Retinal pigment epithelial cell (primary cell): ENCODE results near the gene TOR1AIP2.

Experiments used
- DNase-seq: peaks from one replicate; pipeline ENCODE4 v3.0.0-alpha.2; 2010; ENCODE audit warnings: low read depth
- H3K4me3 ChIP-seq: 2 replicates; pipeline ENCODE4 v1.5.1; 2011; ENCODE audit warnings: mild to moderate bottlenecking, low read length, control low read depth, moderate library complexity
- TF ChIP-seq, protein P1 (sequence below): conservative IDR thresholded peaks from 2 replicates; pipeline ENCODE4 v1.5.1; 2011; ENCODE audit warnings: low read depth, low read length, control low read depth, inconsistent platforms

TOR1AIP2 gene

DNA sequence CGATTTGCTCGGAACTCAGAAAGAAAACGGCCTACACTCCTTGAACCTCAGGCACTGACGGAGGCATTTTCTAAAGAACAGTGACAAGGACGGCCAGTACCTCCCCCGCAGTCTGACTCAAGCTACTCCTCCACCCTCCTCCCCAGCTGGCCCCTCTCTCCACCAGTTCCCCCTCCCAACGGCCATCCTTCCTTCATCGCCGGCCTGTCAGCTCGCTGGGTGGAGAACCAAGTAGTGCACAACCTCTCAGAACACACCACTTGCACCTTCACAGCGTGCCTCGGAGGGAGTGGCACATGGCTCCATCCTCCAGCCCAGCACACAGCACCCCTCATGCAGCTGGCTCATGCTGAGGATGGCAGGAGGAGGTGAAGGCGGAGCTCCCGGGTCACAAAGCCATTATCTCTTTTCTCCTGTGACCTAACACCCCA lies 58.8 kb downstream of the TOR1AIP2 start:
- no peak for DNase-seq
- TF ChIP-seq, protein P1, sequence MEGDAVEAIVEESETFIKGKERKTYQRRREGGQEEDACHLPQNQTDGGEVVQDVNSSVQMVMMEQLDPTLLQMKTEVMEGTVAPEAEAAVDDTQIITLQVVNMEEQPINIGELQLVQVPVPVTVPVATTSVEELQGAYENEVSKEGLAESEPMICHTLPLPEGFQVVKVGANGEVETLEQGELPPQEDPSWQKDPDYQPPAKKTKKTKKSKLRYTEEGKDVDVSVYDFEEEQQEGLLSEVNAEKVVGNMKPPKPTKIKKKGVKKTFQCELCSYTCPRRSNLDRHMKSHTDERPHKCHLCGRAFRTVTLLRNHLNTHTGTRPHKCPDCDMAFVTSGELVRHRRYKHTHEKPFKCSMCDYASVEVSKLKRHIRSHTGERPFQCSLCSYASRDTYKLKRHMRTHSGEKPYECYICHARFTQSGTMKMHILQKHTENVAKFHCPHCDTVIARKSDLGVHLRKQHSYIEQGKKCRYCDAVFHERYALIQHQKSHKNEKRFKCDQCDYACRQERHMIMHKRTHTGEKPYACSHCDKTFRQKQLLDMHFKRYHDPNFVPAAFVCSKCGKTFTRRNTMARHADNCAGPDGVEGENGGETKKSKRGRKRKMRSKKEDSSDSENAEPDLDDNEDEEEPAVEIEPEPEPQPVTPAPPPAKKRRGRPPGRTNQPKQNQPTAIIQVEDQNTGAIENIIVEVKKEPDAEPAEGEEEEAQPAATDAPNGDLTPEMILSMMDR, result no peak
- no peak overlapping the region for H3K4me3 ChIP-seq

DNA sequence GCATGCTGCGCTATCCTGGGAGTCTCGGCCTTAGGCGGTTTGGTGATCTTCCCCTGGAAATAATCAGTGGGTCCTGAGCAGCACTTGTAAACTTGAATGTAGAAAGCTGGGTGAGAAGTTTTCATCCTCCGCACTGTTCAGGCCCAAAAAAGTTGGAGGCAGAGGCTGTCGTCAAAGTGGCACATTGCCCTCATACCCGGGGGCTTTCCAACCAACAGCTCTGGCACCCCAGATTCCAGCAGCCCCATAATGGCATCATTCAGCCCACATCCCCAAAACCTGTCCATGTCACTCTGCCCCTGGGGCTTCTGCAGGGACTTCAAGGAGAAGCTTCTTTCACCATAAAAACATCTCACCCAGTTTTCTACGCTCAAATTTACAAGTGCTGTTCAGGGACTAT lies 59.3 kb downstream of the TOR1AIP2 start:
- DNase-seq, result no peak
- H3K4me3 ChIP-seq, result no peak overlapping the region
- TF ChIP-seq, protein P1, result no peak

DNA sequence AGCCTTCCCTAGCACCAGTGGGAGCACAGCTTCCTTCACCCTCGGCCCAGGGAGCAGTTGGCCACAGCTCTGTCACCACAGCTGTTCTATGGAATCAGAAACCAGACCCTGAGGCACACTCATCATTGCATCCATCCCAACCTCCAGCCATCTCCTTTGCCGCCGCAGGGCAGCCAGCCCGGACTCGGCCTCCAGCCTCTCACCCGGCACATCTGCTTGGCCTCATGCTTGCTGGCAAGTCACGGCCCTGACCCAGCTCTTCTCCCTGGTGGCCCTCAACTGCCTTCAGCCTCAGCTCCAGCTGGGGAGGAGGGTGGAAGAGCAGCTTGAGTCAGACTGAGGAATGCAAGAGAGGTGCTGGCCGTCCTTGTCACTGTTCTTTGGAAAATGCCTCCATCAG lies 59.8 kb downstream of the TOR1AIP2 start:
- no peak for DNase-seq
- TF ChIP-seq, protein P1, result no peak
- no peak overlapping the region for H3K4me3 ChIP-seq

DNA sequence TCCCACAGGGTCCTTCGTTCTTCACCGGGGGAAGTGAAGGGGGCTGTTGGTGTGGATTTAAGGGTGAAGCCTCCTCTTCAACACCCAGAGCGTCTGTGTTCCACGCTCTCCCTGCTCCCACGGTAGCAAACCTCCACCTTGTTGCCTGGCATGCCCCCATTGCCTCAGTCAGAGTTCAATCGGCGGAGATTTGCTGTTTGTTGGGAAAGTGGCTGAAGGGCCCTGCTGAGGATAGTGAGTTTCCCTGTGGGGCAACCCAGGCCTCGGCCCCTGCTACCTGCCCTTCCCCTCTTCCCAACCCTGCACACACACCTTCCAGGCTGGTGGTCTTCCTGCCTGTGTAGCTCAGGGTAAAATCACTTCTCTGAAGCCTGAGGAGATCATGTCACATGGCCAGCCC lies 60.5 kb downstream of the TOR1AIP2 start:
- no peak overlapping the region for H3K4me3 ChIP-seq
- DNase-seq, result no peak
- TF ChIP-seq, protein P1, result no peak

DNA sequence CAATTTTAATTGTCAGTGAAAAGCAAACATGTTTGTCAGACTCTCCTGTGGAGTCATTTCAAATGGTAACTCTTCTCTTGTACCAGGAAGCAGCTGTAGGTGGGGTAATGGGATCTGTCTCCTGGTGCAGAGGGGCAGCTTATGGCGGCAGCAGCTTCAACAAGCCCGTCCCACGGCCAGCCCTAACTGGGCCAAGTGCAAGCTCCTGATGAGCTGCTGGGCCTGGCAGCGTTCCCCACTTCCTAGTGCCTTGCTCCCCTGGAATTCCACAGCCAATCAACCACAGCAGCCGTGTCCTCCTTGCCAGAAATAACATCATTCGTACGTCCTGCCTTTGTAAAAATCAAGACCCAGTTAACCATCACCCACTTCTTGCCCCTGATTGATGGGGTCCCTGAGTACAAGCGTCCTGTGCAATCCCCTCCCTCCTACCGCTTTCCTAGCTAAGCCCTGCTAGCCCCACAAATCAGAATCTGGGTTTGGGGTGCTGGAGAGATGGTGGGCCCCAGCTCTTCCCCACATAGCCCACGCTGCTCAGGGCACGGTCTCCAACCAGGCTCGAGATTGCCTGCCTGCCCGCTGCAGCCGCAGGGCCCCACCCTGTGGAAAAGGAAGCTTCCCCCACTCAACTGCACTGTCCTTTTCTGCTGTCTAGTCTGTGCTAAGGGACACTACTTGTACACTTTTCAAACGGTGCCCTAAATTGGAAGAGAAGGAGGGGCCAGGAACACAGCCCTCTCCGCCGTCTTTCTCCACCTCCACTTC lies 61.2 kb downstream of the TOR1AIP2 start:
- TF ChIP-seq, protein P1, result no peak
- no peak overlapping the region for H3K4me3 ChIP-seq
- no peak for DNase-seq

DNA sequence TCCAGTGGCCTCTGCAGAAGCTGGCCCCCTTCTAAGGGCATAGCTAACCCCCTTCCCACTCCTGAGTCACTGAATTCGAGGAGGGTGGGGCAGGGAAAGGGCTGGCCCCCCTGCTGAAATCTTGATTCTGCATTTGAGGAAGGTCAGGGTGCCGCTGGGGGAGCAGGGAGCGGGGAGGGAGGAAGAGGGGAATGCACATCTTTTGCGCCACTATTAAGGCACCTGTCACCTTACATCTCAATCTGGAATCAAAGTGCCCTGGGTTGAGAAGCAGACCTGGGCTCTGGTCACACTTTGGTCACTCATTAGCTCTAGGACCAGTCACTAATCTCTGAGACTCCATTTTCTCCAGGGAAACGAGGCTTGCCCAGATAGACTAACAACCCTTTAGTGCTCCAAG lies 62.0 kb downstream of the TOR1AIP2 start:
- TF ChIP-seq, protein P1, result no peak
- no peak for DNase-seq
- H3K4me3 ChIP-seq, result peak overlapping the region; percentile 55

DNA sequence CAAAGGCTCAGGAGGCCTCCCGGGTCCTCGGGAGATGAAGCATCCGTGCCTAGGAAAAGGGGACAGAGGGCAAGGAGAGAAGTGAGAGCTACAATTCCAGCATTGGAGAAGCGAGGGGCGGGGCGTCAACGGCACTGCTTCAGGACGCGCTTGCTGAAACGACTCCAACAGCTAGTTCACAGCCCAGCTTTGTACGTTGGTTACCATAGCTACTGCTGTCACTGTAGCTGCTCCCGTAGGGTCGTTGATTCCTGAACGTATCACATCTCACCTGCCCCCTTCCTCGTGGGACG lies 63.1 kb downstream of the TOR1AIP2 start:
- TF ChIP-seq, protein P1, result no peak
- DNase-seq, result no peak
- peak overlapping the region; percentile 55 for H3K4me3 ChIP-seq
